ENCODE data around the gene TRIM17. TPM values are rescaled to one million over a fixed set of nuclear protein-coding genes. Genes with fewer than 3 reads are reported as not detected.
A peak's percentile ranks its signal among the peaks of the same experiment; 100 is the strongest.

TRIM17 gene
- total RNA-seq, 4 donors from 2014 or later: not detected

GRCh38 chr1:228411548-228412430 is 4.9 kb downstream of the TRIM17 start:
- ATAC-seq (no peak), DNase-seq (peak in 1 of 2 donors; percentile 5)
- H3K27ac ChIP-seq: no peak overlapping the region
- H3K9me3 ChIP-seq: no peaks in the 10 kb centered on the region
- intact Hi-C loops (cut with DNase I; ENCODE audit: low total_unique reads): no loop called here
- H3K36me3 ChIP-seq: no peaks in the 10 kb centered on the region
- in situ Hi-C loops (cut with MboI; ENCODE audit: low sequenced_read_pairs in 4 of 4): no loop called here
- no peak overlapping the region for H3K4me3 ChIP-seq
- peaks cover 6 to 18% of the 10 kb centered on the region in 2 donors for H3K4me1 ChIP-seq
- peaks cover 15 to 24% (median 20%) of the 10 kb centered on the region in 3 donors for H3K27me3 ChIP-seq
- TF ChIP-seq POLR2A (IDR thresholded peaks at IDR 0.05): no peak
- no peak for TF ChIP-seq CTCF (IDR thresholded peaks at IDR 0.05 in 4 of 5, conservative IDR thresholded peaks at IDR 0.05 in 1 of 5)

GRCh38 chr1:228411121-228411520 is 5.5 kb downstream of the TRIM17 start:
- intact Hi-C loops (cut with DNase I; ENCODE audit: low total_unique reads) (no loop called here), in situ Hi-C loops (cut with MboI; ENCODE audit: low sequenced_read_pairs in 4 of 4) (no loop called here)
- peaks cover 12 to 17% (median 14%) of the 10 kb centered on the region in 3 donors for H3K27me3 ChIP-seq
- no peak overlapping the region for H3K27ac ChIP-seq
- DNase-seq (peak in 1 of 2 donors; percentile 8), ATAC-seq (no peak)
- TF ChIP-seq POLR2A (IDR thresholded peaks at IDR 0.05): no peak
- TF ChIP-seq CTCF (IDR thresholded peaks at IDR 0.05 in 4 of 5, conservative IDR thresholded peaks at IDR 0.05 in 1 of 5): no peak
- H3K9me3 ChIP-seq: no peaks in the 10 kb centered on the region
- no peak overlapping the region for H3K4me3 ChIP-seq
- no peaks in the 10 kb centered on the region for H3K36me3 ChIP-seq
- H3K4me1 ChIP-seq: peaks cover 4 to 11% of the 10 kb centered on the region in 2 donors

- Histone ChIP-seq H3K27ac (no peak overlapping the region), H3K4me1 (peaks cover 1 to 11% of the 10 kb centered on the region in 2 donors), H3K27me3 (peaks cover 8 to 13% (median 9%) of the 10 kb centered on the region in 3 donors), H3K4me3 (no peak overlapping the region), H3K36me3 (no peaks in the 10 kb centered on the region), H3K9me3 (no peaks in the 10 kb centered on the region)
- peak in 1 of 2 donors; percentile 3 for DNase-seq
- intact Hi-C loops (cut with DNase I; ENCODE audit: low total_unique reads): no loop called here
- in situ Hi-C loops (cut with MboI; ENCODE audit: low sequenced_read_pairs in 4 of 4): no loop called here
- no peak for ATAC-seq
- TF ChIP-seq CTCF (IDR thresholded peaks at IDR 0.05 in 4 of 5, conservative IDR thresholded peaks at IDR 0.05 in 1 of 5) (no peak), POLR2A (IDR thresholded peaks at IDR 0.05) (no peak)
Observed at GRCh38 chr1:228410671-228411070, 6.0 kb downstream of the TRIM17 start.

- ATAC-seq: no peak
- Histone ChIP-seq H3K27me3 (peaks cover 1 to 6% (median 3%) of the 10 kb centered on the region in 3 donors), H3K4me3 (no peak overlapping the region), H3K9me3 (no peaks in the 10 kb centered on the region), H3K36me3 (no peaks in the 10 kb centered on the region), H3K4me1 (peaks cover 8 to 17% of the 10 kb centered on the region in 2 donors), H3K27ac (no peak overlapping the region)
- no peak for TF ChIP-seq POLR2A (IDR thresholded peaks at IDR 0.05)
- no peak for TF ChIP-seq CTCF (IDR thresholded peaks at IDR 0.05 in 4 of 5, conservative IDR thresholded peaks at IDR 0.05 in 1 of 5)
- peak in 1 of 2 donors; percentile 17 for DNase-seq
- intact Hi-C loops (cut with DNase I; ENCODE audit: low total_unique reads) (no loop called here), in situ Hi-C loops (cut with MboI; ENCODE audit: low sequenced_read_pairs in 4 of 4) (no loop called here)
Observed at GRCh38 chr1:228410015-228410414, 6.6 kb downstream of the TRIM17 start.
